ENCODE measurements around the gene LSM7.

LSM7 gene

DNA sequence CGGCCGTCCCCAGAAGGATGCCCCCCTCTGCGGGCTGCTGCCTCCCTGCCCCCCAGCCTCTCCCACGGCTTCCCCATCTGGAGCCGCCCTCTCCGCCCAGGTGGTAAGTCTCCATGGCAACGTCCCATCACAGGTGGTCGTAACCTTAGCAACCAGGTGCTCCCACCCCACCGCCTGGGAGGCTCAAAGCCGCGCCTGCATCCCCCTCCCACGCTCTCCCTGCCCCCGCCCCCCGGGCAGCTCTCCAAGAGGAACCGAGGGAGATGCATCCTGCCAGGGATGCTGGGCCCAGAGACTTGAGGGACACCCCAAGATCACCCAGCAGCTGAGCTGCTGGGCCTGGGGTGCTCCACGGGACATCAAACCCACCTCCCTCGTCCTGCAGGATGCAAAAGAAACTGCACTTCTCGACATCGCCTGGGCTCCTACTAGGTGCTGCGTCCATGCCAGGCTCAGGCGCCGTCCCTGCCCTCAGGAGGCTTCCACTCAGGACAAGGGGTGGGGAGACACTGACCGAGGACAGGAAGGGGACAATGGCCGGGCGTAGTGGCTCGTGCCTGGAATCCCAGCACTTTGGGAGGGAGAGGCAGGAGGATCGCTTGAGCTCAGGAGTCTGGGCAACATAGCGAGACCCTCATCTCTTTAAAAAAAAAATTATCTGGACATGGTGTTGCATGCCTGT, 15.4 kb downstream of the LSM7 start:
- CTCF ChIA-PET, result no interaction called here
- no peak for DNase-seq (ENCODE audit: extremely low spot score)
- TF ChIP-seq L3MBTL2 (conservative IDR thresholded peaks at IDR 0.05) (no peak), ZNF384 (IDR thresholded peaks at IDR 0.05) (no peak), NFRKB (IDR thresholded peaks at IDR 0.05) (no peak), ELF4 (IDR thresholded peaks at IDR 0.05) (no peak), SUZ12 (IDR thresholded peaks at IDR 0.05) (no peak), BHLHE40 (IDR thresholded peaks at IDR 0.05; ENCODE audit: borderline replicate concordance) (no peak), LEF1 (IDR thresholded peaks at IDR 0.05; ENCODE audit: borderline replicate concordance) (no peak), HDGF (IDR thresholded peaks at IDR 0.05; ENCODE audit: borderline replicate concordance) (no peak), FOXM1 (IDR thresholded peaks at IDR 0.05; ENCODE audit: borderline replicate concordance) (no peak), SP1 (IDR thresholded peaks at IDR 0.05) (no peak)
- TF ChIP-seq, protein P1, sequence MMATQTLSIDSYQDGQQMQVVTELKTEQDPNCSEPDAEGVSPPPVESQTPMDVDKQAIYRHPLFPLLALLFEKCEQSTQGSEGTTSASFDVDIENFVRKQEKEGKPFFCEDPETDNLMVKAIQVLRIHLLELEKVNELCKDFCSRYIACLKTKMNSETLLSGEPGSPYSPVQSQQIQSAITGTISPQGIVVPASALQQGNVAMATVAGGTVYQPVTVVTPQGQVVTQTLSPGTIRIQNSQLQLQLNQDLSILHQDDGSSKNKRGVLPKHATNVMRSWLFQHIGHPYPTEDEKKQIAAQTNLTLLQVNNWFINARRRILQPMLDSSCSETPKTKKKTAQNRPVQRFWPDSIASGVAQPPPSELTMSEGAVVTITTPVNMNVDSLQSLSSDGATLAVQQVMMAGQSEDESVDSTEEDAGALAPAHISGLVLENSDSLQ (IDR thresholded peaks at IDR 0.05), result no peak
- POLR2A ChIA-PET, result no interaction called here

DNA sequence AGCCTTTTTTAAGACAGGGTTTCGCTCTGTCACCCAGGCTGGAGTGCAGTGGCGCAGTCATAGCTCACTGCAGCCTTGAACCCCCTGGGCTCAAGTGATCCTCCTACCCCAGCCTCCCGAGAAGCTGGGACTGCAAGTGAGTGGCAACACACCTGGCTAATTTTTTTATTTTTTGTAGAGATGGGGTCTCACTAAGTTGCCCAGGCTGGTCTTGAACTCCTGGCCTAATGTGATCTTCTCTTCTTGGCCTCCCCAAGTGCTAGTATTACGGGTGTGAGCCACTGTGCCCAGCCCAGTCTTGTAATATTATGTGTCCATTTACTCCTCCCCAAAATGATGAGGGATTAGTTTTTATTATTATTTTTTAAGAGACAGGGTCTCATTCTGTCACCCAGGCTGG, 17.3 kb downstream of the LSM7 start:
- no peak for DNase-seq (ENCODE audit: extremely low spot score)
- ChIA-PET POLR2A (no interaction called here), CTCF (no interaction called here)
- no peak for TF ChIP-seq ELF4 (IDR thresholded peaks at IDR 0.05)
- no peak for TF ChIP-seq TARDBP (IDR thresholded peaks at IDR 0.05)
- TF ChIP-seq FOXA1 (IDR thresholded peaks at IDR 0.05), result no peak
- TF ChIP-seq CTBP1 (IDR thresholded peaks at IDR 0.05; ENCODE audit: borderline replicate concordance), result no peak
- no peak for TF ChIP-seq SUZ12 (IDR thresholded peaks at IDR 0.05)
- TF ChIP-seq, protein P1 (IDR thresholded peaks at IDR 0.05), result no peak
- TF ChIP-seq L3MBTL2 (conservative IDR thresholded peaks at IDR 0.05), result no peak
- no peak for TF ChIP-seq ZNF384 (IDR thresholded peaks at IDR 0.05)
- no peak for TF ChIP-seq SP1 (IDR thresholded peaks at IDR 0.05)
- TF ChIP-seq LEF1 (IDR thresholded peaks at IDR 0.05; ENCODE audit: borderline replicate concordance), result no peak
- TF ChIP-seq FOXK2 (IDR thresholded peaks at IDR 0.05), result no peak
- no peak for TF ChIP-seq BHLHE40 (IDR thresholded peaks at IDR 0.05; ENCODE audit: borderline replicate concordance)
- no peak for TF ChIP-seq ARNT (IDR thresholded peaks at IDR 0.05)
- no peak for TF ChIP-seq FOXM1 (IDR thresholded peaks at IDR 0.05; ENCODE audit: borderline replicate concordance)
- no peak for TF ChIP-seq HDGF (IDR thresholded peaks at IDR 0.05; ENCODE audit: borderline replicate concordance)
- no peak for TF ChIP-seq NFRKB (IDR thresholded peaks at IDR 0.05)

DNA sequence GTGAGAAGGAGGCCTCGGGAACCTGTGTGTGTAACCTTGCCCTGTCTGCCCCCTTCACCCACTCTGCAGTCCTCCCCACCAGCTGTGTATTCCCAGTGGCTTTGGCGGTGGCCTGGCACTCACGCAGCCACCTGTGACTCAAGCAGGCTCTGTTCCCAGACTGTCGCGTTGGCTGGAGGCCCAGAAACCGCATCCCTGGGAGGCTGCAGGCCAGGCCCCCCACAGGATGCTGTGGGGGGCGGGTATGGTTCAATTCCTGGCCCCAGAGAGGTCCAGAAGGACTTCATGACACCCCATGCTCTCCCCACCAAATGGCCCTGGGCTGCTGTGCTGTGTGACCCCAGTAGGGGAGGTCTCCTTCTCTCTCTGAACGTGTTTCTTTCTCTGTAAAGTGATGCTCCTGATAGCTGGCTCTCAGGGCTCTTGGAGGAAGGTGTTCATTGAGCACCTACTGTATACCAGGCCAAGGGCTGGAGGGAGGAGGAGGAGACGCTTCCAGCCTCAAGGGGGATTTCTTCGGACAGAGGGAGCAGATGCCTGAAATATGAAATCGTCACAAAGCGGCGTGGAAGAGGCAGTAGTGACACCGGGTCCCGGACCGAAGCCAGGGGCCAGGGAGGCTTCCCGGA, 18.5 kb downstream of the LSM7 start:
- ChIA-PET CTCF (interaction anchor here (0.7 kb wide), 1 partner anchor 57 kb away, joined by 3 read pairs; no protein-coding TSS in a partner anchor), POLR2A (no interaction called here)
- no peak for DNase-seq (ENCODE audit: extremely low spot score)
- TF ChIP-seq CTBP1 (IDR thresholded peaks at IDR 0.05; ENCODE audit: borderline replicate concordance), result no peak
- TF ChIP-seq, protein P1 (IDR thresholded peaks at IDR 0.05), result no peak
- TF ChIP-seq FOXM1 (IDR thresholded peaks at IDR 0.05; ENCODE audit: borderline replicate concordance), result no peak
- TF ChIP-seq ZNF384 (IDR thresholded peaks at IDR 0.05), result no peak
- TF ChIP-seq L3MBTL2 (conservative IDR thresholded peaks at IDR 0.05), result no peak
- TF ChIP-seq FOXK2 (IDR thresholded peaks at IDR 0.05), result no peak
- no peak for TF ChIP-seq FOXA1 (IDR thresholded peaks at IDR 0.05)
- TF ChIP-seq SP1 (IDR thresholded peaks at IDR 0.05), result no peak
- no peak for TF ChIP-seq BHLHE40 (IDR thresholded peaks at IDR 0.05; ENCODE audit: borderline replicate concordance)
- TF ChIP-seq HDGF (IDR thresholded peaks at IDR 0.05; ENCODE audit: borderline replicate concordance), result no peak

DNA sequence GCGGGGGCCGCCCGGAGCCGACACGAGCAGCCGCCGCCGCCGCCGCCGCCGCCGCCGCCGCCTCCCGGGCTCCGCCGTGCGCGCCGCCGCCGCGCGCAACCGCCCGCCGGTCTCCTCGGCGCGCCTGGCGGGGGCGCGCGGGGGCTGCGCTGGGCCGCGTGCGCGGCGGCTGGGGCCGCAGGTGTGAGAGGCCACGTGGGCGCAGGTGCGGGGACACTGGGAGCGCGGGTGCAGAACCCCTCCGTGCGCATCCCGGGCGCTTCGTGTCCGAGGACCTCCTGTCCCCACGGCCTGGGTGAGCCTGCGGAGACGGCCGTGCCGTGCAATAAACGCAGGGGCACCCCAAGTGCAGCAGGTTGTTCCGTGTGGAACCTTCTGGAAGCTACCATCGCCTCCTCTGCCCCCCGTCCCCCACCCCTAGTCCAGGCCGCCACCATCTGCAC, 20.3 kb downstream of the LSM7 start, which contains the start of gene LINGO3:
LINGO3 (minus strand) TSS at position 41 of the 443 bp plus-strand sequence. CDS start 16,378 bp downstream, outside the sequence.
- DNase-seq (ENCODE audit: extremely low spot score), result peak; percentile 44
- peak; percentile 62; the same call in 1 of the 2 replicates for TF ChIP-seq L3MBTL2 (conservative IDR thresholded peaks at IDR 0.05)
- TF ChIP-seq SP1 (IDR thresholded peaks at IDR 0.05), result no peak
- ChIA-PET CTCF (no interaction called here), POLR2A (no interaction called here)

DNA sequence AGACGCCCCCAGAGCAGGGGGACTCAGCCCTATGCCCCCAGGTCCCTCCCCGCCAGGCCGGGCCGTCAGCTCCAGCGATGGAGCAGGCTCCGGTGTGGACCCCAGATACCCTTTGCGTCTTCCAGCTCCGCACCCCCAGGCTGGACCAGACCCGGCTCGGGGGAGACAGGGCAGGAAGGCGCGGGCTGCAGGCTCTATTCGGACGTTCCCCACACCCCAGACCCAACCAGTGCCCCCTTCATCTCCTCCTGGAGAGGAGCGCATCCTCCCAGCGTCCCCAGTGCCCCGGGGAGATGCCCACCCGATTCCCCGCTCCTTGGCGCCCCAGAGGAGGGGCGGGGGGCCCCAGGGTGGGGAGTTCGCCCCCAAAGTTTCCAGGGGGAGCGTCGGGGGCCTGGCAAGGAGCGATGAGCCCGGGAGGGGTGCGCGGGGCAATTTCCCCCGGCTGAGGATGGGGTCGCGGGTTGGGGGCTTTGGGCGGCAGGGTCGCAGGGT, 20.8 kb downstream of the LSM7 start:
- ChIA-PET CTCF (no interaction called here), POLR2A (no interaction called here)
- TF ChIP-seq HDGF (IDR thresholded peaks at IDR 0.05; ENCODE audit: borderline replicate concordance), result no peak
- DNase-seq (ENCODE audit: extremely low spot score), result no peak

DNA sequence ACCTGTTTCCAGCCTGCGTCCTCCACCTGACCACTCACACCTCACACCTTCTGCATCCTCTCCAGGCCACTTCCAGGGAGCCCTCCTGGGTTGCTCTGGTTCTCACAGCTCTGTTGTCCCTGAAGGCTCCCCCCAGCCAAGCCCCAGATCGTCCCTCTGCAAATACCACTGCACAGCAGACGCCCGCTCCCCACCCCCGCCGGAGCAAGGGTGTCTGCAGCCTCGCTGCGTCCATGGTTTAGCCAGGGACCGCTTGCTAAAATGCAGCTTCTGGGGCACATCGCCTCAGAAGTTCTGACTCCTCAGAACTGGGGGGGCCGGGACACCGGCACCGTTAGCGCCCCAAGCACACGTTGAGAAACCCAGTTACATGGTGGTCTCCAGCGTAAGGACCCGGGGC, 21.4 kb downstream of the LSM7 start:
- ChIA-PET CTCF (no interaction called here), POLR2A (no interaction called here)
- no peak for DNase-seq (ENCODE audit: extremely low spot score)
- TF ChIP-seq ARNT (IDR thresholded peaks at IDR 0.05), result no peak
- TF ChIP-seq CTBP1 (IDR thresholded peaks at IDR 0.05; ENCODE audit: borderline replicate concordance), result no peak
- no peak for TF ChIP-seq NFRKB (IDR thresholded peaks at IDR 0.05)
- TF ChIP-seq LEF1 (IDR thresholded peaks at IDR 0.05; ENCODE audit: borderline replicate concordance), result no peak
- TF ChIP-seq BHLHE40 (IDR thresholded peaks at IDR 0.05; ENCODE audit: borderline replicate concordance), result no peak
- TF ChIP-seq TARDBP (IDR thresholded peaks at IDR 0.05), result no peak
- no peak for TF ChIP-seq SUZ12 (IDR thresholded peaks at IDR 0.05)
- TF ChIP-seq ZNF384 (IDR thresholded peaks at IDR 0.05), result no peak
- TF ChIP-seq L3MBTL2 (conservative IDR thresholded peaks at IDR 0.05), result no peak
- no peak for TF ChIP-seq FOXK2 (IDR thresholded peaks at IDR 0.05)
- no peak for TF ChIP-seq ELF4 (IDR thresholded peaks at IDR 0.05)
- TF ChIP-seq FOXA1 (IDR thresholded peaks at IDR 0.05), result no peak
- no peak for TF ChIP-seq SP1 (IDR thresholded peaks at IDR 0.05)
- no peak for TF ChIP-seq FOXM1 (IDR thresholded peaks at IDR 0.05; ENCODE audit: borderline replicate concordance)
- TF ChIP-seq, protein P1 (IDR thresholded peaks at IDR 0.05), result no peak
- no peak for TF ChIP-seq HDGF (IDR thresholded peaks at IDR 0.05; ENCODE audit: borderline replicate concordance)

Data from HEK293T (cell line).